WTC11 (cell line): Measurements from ENCODE around the gene BOD1L1. TPM values are rescaled to one million over a fixed set of nuclear protein-coding genes. Genes with fewer than 3 reads are reported as not detected.

Experiments used
- ATAC-seq: fragments of 200-7000 bp; cut with Tn5 transposase; 2 replicates; pipeline ENCODE4 v1.10.0; 2021; ENCODE audit warnings: mild to moderate bottlenecking, moderate library complexity
- CTCF ChIA-PET: fragments of 300-600 bp; sonication (Branson Sonifier 250); formaldehyde crosslinking; loops from one replicate; lab custom pipeline; 2021; ENCODE audit warnings: antibody characterized with exemption; lab: Charles Lee
- POLR2A ChIA-PET: fragments of 350-600 bp; sonication (Branson Sonifier 250); formaldehyde crosslinking; loops from one replicate; lab custom pipeline; 2021; ENCODE audit warnings: antibody characterized with exemption; lab: Charles Lee
- DNase-seq: peaks from one replicate; pipeline ENCODE4 v3.0.0; 2021; ENCODE audit warnings: low spot score
- H3K27ac Mint-ChIP-seq: 2 replicates; pipeline ENCODE4 v1.8.0; 2021; ENCODE audit warnings: mixed read lengths
- H3K27me3 Mint-ChIP-seq: 2 replicates; pipeline ENCODE4 v1.8.0; 2021; ENCODE audit warnings: low read depth, mild to moderate bottlenecking, moderate library complexity, mixed read lengths
- H3K36me3 Mint-ChIP-seq: 2 replicates; pipeline ENCODE4 v1.8.0; 2021; ENCODE audit warnings: mixed read lengths
- H3K4me1 Mint-ChIP-seq: 2 replicates; pipeline ENCODE4 v1.8.0; 2022; ENCODE audit warnings: mixed read lengths
- H3K4me3 Mint-ChIP-seq: 2 replicates; pipeline ENCODE4 v1.8.0; 2021; ENCODE audit warnings: mild to moderate bottlenecking, moderate library complexity, mixed read lengths
- H3K9me3 Mint-ChIP-seq: 2 replicates; pipeline ENCODE4 v1.8.0; 2021; ENCODE audit warnings: mixed read lengths
- CREM ChIP-seq: sonication (generic); formaldehyde crosslinking; IDR thresholded peaks from 2 replicates; pipeline ENCODE4 v1.8.1; 2022; ENCODE audit warnings: mild to moderate bottlenecking, missing genetic modification reagents, moderate library complexity
- EMX1 ChIP-seq: fragments of 250-450 bp; sonication (Bioruptor Pico); IDR thresholded peaks from 2 replicates; pipeline ENCODE4 v1.8.0; 2021; ENCODE audit warnings: mild to moderate bottlenecking
- ETV6 ChIP-seq: sonication (generic); formaldehyde crosslinking; IDR thresholded peaks from 2 replicates; pipeline ENCODE4 v1.8.1; 2022; ENCODE audit warnings: mild to moderate bottlenecking, missing genetic modification reagents
- FOXK1 ChIP-seq: sonication (generic); formaldehyde crosslinking; IDR thresholded peaks from 2 replicates; pipeline ENCODE4 v1.8.0; 2022; ENCODE audit warnings: mild to moderate bottlenecking, moderate library complexity, missing genetic modification reagents
- GRHL2 ChIP-seq: fragments of 250-450 bp; sonication (Bioruptor Pico); IDR thresholded peaks from 2 replicates; pipeline ENCODE4 v1.8.0; 2022; ENCODE audit warnings: mild to moderate bottlenecking, moderate library complexity; ENCODE audit not compliant: insufficient replicate concordance, severe bottlenecking
- IRF2 ChIP-seq: sonication (generic); formaldehyde crosslinking; IDR thresholded peaks from 2 replicates; pipeline ENCODE4 v1.8.0; 2022; ENCODE audit warnings: low read depth, missing genetic modification reagents, borderline replicate concordance
- NR2C2 ChIP-seq: sonication (generic); formaldehyde crosslinking; IDR thresholded peaks from 2 replicates; pipeline ENCODE4 v1.8.0; 2022; ENCODE audit warnings: mild to moderate bottlenecking, missing genetic modification reagents
- RELA ChIP-seq: sonication (generic); formaldehyde crosslinking; IDR thresholded peaks from 2 replicates; pipeline ENCODE4 v1.8.1; 2022; ENCODE audit warnings: missing genetic modification reagents, mild to moderate bottlenecking, borderline replicate concordance
- SOX15 ChIP-seq: fragments of 250-450 bp; sonication (Bioruptor Pico); IDR thresholded peaks from 2 replicates; pipeline ENCODE4 v1.9.0; 2021; ENCODE audit warnings: mild to moderate bottlenecking
- TP53 ChIP-seq: sonication (generic); formaldehyde crosslinking; IDR thresholded peaks from 2 replicates; pipeline ENCODE4 v1.8.1; 2023; ENCODE audit warnings: mild to moderate bottlenecking, missing genetic modification reagents
- total RNA-seq: library from RNA; stranded (reverse); gene quantifications from 3 replicates; pipeline ENCODE4 v1.2.3, GENCODE V29; 2021
- TF ChIP-seq, protein P1 (sequence below): sonication (generic); formaldehyde crosslinking; IDR thresholded peaks from 2 replicates; pipeline ENCODE4 v1.8.1; 2023; ENCODE audit warnings: mild to moderate bottlenecking, missing genetic modification reagents
- TF ChIP-seq, protein P2 (sequence below): sonication (generic); formaldehyde crosslinking; conservative IDR thresholded peaks from 2 replicates; pipeline ENCODE4 v1.8.1; 2023; ENCODE audit warnings: mild to moderate bottlenecking, low read depth, missing genetic modification reagents, moderate library complexity
- TF ChIP-seq, protein P3 (sequence below): fragments of 200-600 bp; IDR thresholded peaks from 2 replicates; pipeline ENCODE4 v1.8.0; 2022; ENCODE audit warnings: antibody characterized with exemption
- TF ChIP-seq, protein P4 (sequence below): fragments of 250-450 bp; sonication (Bioruptor Pico); IDR thresholded peaks from 2 replicates; pipeline ENCODE4 v1.9.0; 2021; ENCODE audit warnings: mild to moderate bottlenecking
- TF ChIP-seq, protein P5 (sequence below): sonication (generic); formaldehyde crosslinking; IDR thresholded peaks from 2 replicates; pipeline ENCODE4 v1.8.1; 2022; ENCODE audit warnings: mild to moderate bottlenecking, missing genetic modification reagents, moderate library complexity, borderline replicate concordance
- TF ChIP-seq, protein P6 (sequence below): fragments of 250-450 bp; sonication (Bioruptor Pico); conservative IDR thresholded peaks from 2 replicates; pipeline ENCODE4 v1.9.0; 2021; ENCODE audit warnings: mild to moderate bottlenecking
- TF ChIP-seq, protein P7 (sequence below): fragments of 250-450 bp; sonication (Bioruptor Pico); IDR thresholded peaks from 2 replicates; pipeline ENCODE4 v1.9.0; 2021; ENCODE audit warnings: mild to moderate bottlenecking

Gene BOD1L1
- total RNA-seq, 1 experiment from 2014 or later, result 43.5 TPM

DNA sequence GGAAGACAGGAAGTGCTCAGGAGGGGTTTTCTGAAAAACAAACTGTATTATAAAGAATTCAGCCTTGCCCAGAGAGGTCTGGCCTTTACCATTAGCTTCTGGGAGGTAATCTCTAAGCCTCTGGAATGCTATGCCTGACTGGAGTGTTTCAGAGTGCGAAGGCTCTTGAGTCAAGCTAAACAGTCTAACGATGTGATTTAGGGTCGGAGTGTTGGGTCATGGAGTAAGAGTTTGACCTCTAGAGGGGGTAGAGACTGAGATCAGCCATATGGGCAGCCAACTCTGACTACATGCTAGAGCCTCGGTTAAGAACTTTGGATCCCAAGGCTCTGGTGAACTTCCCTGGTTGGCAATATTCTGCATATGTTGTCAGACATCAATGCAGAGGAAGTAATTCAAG, 15.0 kb downstream of the BOD1L1 start:
- no peaks in the 10 kb centered on the region for H3K27me3 Mint-ChIP-seq
- H3K4me1 Mint-ChIP-seq, result no peaks in the 10 kb centered on the region
- H3K36me3 Mint-ChIP-seq, result peaks cover 51% of the 10 kb centered on the region
- H3K27ac Mint-ChIP-seq, result no peak overlapping the region
- no peak overlapping the region for H3K4me3 Mint-ChIP-seq
- peak; percentile 88 for ATAC-seq
- CTCF ChIA-PET, result interaction anchor here (1.0 to 1.8 kb wide), 2 partner anchors 42 to 247 kb away, joined by 3 to 9 read pairs; no protein-coding TSS in a partner anchor
- no peak for TF ChIP-seq EMX1 (CRISPR knock-in tag)
- TF ChIP-seq IRF2, result no peak
- TF ChIP-seq, protein P1, sequence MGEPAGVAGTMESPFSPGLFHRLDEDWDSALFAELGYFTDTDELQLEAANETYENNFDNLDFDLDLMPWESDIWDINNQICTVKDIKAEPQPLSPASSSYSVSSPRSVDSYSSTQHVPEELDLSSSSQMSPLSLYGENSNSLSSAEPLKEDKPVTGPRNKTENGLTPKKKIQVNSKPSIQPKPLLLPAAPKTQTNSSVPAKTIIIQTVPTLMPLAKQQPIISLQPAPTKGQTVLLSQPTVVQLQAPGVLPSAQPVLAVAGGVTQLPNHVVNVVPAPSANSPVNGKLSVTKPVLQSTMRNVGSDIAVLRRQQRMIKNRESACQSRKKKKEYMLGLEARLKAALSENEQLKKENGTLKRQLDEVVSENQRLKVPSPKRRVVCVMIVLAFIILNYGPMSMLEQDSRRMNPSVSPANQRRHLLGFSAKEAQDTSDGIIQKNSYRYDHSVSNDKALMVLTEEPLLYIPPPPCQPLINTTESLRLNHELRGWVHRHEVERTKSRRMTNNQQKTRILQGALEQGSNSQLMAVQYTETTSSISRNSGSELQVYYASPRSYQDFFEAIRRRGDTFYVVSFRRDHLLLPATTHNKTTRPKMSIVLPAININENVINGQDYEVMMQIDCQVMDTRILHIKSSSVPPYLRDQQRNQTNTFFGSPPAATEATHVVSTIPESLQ (CRISPR knock-in tag), result no peak
- TF ChIP-seq NR2C2 (CRISPR knock-in tag), result no peak
- TF ChIP-seq CREM (CRISPR knock-in tag), result no peak
- TF ChIP-seq, protein P2, sequence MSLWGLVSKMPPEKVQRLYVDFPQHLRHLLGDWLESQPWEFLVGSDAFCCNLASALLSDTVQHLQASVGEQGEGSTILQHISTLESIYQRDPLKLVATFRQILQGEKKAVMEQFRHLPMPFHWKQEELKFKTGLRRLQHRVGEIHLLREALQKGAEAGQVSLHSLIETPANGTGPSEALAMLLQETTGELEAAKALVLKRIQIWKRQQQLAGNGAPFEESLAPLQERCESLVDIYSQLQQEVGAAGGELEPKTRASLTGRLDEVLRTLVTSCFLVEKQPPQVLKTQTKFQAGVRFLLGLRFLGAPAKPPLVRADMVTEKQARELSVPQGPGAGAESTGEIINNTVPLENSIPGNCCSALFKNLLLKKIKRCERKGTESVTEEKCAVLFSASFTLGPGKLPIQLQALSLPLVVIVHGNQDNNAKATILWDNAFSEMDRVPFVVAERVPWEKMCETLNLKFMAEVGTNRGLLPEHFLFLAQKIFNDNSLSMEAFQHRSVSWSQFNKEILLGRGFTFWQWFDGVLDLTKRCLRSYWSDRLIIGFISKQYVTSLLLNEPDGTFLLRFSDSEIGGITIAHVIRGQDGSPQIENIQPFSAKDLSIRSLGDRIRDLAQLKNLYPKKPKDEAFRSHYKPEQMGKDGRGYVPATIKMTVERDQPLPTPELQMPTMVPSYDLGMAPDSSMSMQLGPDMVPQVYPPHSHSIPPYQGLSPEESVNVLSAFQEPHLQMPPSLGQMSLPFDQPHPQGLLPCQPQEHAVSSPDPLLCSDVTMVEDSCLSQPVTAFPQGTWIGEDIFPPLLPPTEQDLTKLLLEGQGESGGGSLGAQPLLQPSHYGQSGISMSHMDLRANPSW (CRISPR knock-in tag), result no peak
- no peak for TF ChIP-seq ETV6 (CRISPR knock-in tag)
- TF ChIP-seq RELA, result no peak
- TF ChIP-seq, protein P3, sequence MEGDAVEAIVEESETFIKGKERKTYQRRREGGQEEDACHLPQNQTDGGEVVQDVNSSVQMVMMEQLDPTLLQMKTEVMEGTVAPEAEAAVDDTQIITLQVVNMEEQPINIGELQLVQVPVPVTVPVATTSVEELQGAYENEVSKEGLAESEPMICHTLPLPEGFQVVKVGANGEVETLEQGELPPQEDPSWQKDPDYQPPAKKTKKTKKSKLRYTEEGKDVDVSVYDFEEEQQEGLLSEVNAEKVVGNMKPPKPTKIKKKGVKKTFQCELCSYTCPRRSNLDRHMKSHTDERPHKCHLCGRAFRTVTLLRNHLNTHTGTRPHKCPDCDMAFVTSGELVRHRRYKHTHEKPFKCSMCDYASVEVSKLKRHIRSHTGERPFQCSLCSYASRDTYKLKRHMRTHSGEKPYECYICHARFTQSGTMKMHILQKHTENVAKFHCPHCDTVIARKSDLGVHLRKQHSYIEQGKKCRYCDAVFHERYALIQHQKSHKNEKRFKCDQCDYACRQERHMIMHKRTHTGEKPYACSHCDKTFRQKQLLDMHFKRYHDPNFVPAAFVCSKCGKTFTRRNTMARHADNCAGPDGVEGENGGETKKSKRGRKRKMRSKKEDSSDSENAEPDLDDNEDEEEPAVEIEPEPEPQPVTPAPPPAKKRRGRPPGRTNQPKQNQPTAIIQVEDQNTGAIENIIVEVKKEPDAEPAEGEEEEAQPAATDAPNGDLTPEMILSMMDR, result no peak
- no peak for DNase-seq
- H3K9me3 Mint-ChIP-seq, result no peaks in the 10 kb centered on the region
- POLR2A ChIA-PET, result no interaction called here

DNA sequence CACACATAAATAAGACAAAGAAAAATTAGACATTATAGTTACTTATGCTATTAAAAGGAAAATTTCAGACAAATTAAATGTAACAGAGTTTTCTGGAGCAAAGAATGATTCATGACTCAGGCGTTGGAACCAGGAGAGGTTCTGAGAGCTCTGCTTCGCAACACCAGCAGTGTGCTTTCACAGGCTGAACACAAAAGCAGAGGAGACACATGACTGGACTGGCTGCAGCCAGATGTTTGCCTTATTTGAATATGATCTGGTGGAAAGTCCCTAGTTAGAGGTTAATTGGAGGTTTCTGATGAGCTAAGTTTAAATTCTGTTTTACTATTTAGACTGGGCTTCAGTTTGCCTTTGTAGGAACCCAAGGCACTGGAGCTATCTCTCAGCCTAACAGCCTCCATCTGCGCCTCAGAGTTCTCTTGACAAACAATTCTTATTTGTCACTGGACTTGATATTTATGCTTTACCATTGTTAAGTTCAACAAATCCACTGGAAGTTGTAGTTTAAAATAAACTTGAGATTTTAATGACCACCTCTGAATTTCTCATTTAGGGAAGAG, 16.2 kb downstream of the BOD1L1 start:
- Mint-ChIP-seq H3K36me3 (peaks cover 57% of the 10 kb centered on the region), H3K4me1 (no peaks in the 10 kb centered on the region), H3K4me3 (no peak overlapping the region), H3K9me3 (no peaks in the 10 kb centered on the region), H3K27me3 (no peaks in the 10 kb centered on the region), H3K27ac (no peak overlapping the region)
- TF ChIP-seq TP53 (CRISPR knock-in tag), result no peak
- TF ChIP-seq, protein P4, sequence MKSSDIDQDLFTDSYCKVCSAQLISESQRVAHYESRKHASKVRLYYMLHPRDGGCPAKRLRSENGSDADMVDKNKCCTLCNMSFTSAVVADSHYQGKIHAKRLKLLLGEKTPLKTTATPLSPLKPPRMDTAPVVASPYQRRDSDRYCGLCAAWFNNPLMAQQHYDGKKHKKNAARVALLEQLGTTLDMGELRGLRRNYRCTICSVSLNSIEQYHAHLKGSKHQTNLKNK, result no peak
- no peak for TF ChIP-seq SOX15 (CRISPR knock-in tag)
- TF ChIP-seq, protein P5, sequence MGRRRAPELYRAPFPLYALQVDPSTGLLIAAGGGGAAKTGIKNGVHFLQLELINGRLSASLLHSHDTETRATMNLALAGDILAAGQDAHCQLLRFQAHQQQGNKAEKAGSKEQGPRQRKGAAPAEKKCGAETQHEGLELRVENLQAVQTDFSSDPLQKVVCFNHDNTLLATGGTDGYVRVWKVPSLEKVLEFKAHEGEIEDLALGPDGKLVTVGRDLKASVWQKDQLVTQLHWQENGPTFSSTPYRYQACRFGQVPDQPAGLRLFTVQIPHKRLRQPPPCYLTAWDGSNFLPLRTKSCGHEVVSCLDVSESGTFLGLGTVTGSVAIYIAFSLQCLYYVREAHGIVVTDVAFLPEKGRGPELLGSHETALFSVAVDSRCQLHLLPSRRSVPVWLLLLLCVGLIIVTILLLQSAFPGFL (CRISPR knock-in tag), result no peak
- TF ChIP-seq, protein P6, sequence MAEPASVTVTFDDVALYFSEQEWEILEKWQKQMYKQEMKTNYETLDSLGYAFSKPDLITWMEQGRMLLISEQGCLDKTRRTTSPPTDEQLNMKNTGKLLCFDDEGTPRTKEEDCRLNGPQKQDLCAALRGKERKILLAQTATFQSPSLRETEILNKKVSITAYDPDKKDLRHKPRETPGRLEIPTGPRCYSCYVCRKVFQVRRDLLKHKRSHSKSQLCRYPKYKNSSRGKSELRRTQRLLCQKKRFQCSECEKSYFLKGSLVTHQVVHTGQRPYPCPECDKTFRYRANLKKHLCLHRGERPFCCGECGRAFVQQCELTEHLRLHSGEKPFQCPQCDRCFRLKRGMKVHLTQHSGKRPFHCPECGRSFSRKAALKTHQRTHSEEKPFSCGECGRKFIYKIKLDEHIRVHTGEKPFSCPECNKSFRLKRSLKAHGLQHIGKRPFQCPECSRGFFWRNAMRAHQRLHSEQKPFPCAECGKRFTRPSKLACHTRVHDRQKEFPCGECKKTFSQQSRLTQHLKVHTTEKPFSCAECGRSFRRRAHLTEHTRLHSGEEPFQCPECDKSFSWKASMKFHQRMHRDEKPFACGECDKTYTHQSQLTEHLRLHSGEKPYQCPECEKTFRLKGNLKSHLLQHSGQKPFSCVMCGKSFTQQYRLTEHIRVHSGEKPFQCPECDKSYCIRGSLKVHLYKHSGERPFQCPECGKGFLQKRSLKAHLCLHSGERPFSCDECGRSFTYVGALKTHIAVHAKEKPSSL (CRISPR knock-in tag), result no peak
- TF ChIP-seq, protein P7, sequence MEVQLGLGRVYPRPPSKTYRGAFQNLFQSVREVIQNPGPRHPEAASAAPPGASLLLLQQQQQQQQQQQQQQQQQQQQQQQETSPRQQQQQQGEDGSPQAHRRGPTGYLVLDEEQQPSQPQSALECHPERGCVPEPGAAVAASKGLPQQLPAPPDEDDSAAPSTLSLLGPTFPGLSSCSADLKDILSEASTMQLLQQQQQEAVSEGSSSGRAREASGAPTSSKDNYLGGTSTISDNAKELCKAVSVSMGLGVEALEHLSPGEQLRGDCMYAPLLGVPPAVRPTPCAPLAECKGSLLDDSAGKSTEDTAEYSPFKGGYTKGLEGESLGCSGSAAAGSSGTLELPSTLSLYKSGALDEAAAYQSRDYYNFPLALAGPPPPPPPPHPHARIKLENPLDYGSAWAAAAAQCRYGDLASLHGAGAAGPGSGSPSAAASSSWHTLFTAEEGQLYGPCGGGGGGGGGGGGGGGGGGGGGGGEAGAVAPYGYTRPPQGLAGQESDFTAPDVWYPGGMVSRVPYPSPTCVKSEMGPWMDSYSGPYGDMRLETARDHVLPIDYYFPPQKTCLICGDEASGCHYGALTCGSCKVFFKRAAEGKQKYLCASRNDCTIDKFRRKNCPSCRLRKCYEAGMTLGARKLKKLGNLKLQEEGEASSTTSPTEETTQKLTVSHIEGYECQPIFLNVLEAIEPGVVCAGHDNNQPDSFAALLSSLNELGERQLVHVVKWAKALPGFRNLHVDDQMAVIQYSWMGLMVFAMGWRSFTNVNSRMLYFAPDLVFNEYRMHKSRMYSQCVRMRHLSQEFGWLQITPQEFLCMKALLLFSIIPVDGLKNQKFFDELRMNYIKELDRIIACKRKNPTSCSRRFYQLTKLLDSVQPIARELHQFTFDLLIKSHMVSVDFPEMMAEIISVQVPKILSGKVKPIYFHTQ (CRISPR knock-in tag), result no peak
- TF ChIP-seq FOXK1 (CRISPR knock-in tag), result no peak
- no peak for TF ChIP-seq GRHL2 (CRISPR knock-in tag)
- ChIA-PET POLR2A (no interaction called here), CTCF (interaction anchor here (1.8 kb wide), 1 partner anchor 43 kb away, joined by 9 read pairs; no protein-coding TSS in a partner anchor)
- DNase-seq (no peak), ATAC-seq (no peak)
